ENCODE results near the gene MAP2K2.

The MAP2K2 gene

GRCh38 chr19:4096049-4096892, 27.7 kb downstream of the MAP2K2 start:
- Histone ChIP-seq H3K4me1 (ENCODE audit: control insufficient read depth, insufficient read depth, low read length) (peaks cover 22% of the 10 kb centered on the region), H3K4me2 (ENCODE audit: low read length) (no peak overlapping the region), H3K27me3 (ENCODE audit: control insufficient read depth, insufficient read depth, low read length) (no peaks in the 10 kb centered on the region), H3K36me3 (ENCODE audit: insufficient read depth, low read length) (peaks cover 50% of the 10 kb centered on the region), H3K9ac (ENCODE audit: low read depth, low read length) (no peak overlapping the region), H3K9me3 (replicated peaks; ENCODE audit: low read length) (no peaks in the 10 kb centered on the region), H3K4me3 (ENCODE audit: low read length) (no peak overlapping the region)

GRCh38 chr19:4095488-4095844, 28.5 kb downstream of the MAP2K2 start:
- H3K4me2 ChIP-seq (ENCODE audit: low read length), result no peak overlapping the region
- H3K9me3 ChIP-seq (replicated peaks; ENCODE audit: low read length), result no peaks in the 10 kb centered on the region
- H3K4me3 ChIP-seq (ENCODE audit: low read length), result no peak overlapping the region
- H3K9ac ChIP-seq (ENCODE audit: low read depth, low read length), result no peak overlapping the region
- H3K36me3 ChIP-seq (ENCODE audit: insufficient read depth, low read length), result peaks cover 49% of the 10 kb centered on the region
- no peaks in the 10 kb centered on the region for H3K27me3 ChIP-seq (ENCODE audit: control insufficient read depth, insufficient read depth, low read length)
- H3K4me1 ChIP-seq (ENCODE audit: control insufficient read depth, insufficient read depth, low read length), result peaks cover 22% of the 10 kb centered on the region

- no peaks in the 10 kb centered on the region for H3K9me3 ChIP-seq (replicated peaks; ENCODE audit: low read length)
- peaks cover 48% of the 10 kb centered on the region for H3K36me3 ChIP-seq (ENCODE audit: insufficient read depth, low read length)
- no peak overlapping the region for H3K4me3 ChIP-seq (ENCODE audit: low read length)
- no peak overlapping the region for H3K4me2 ChIP-seq (ENCODE audit: low read length)
- peaks cover 22% of the 10 kb centered on the region for H3K4me1 ChIP-seq (ENCODE audit: control insufficient read depth, insufficient read depth, low read length)
- no peaks in the 10 kb centered on the region for H3K27me3 ChIP-seq (ENCODE audit: control insufficient read depth, insufficient read depth, low read length)
- no peak overlapping the region for H3K9ac ChIP-seq (ENCODE audit: low read depth, low read length)
Observed at GRCh38 chr19:4094761-4095487, 29.0 kb downstream of the MAP2K2 start.

- H3K4me2 ChIP-seq (ENCODE audit: low read length), result no peak overlapping the region
- H3K36me3 ChIP-seq (ENCODE audit: insufficient read depth, low read length), result peaks cover 50% of the 10 kb centered on the region
- H3K4me3 ChIP-seq (ENCODE audit: low read length), result no peak overlapping the region
- no peaks in the 10 kb centered on the region for H3K9me3 ChIP-seq (replicated peaks; ENCODE audit: low read length)
- H3K4me1 ChIP-seq (ENCODE audit: control insufficient read depth, insufficient read depth, low read length), result peaks cover 19% of the 10 kb centered on the region
- no peak overlapping the region for H3K9ac ChIP-seq (ENCODE audit: low read depth, low read length)
- H3K27me3 ChIP-seq (ENCODE audit: control insufficient read depth, insufficient read depth, low read length), result no peaks in the 10 kb centered on the region
Observed at GRCh38 chr19:4094291-4094690, 29.6 kb downstream of the MAP2K2 start.

- no peak overlapping the region for H3K4me3 ChIP-seq (ENCODE audit: low read length)
- no peaks in the 10 kb centered on the region for H3K27me3 ChIP-seq (ENCODE audit: control insufficient read depth, insufficient read depth, low read length)
- H3K9ac ChIP-seq (ENCODE audit: low read depth, low read length), result no peak overlapping the region
- no peak overlapping the region for H3K4me2 ChIP-seq (ENCODE audit: low read length)
- H3K9me3 ChIP-seq (replicated peaks; ENCODE audit: low read length), result no peaks in the 10 kb centered on the region
- H3K4me1 ChIP-seq (ENCODE audit: control insufficient read depth, insufficient read depth, low read length), result peaks cover 13% of the 10 kb centered on the region
- peaks cover 49% of the 10 kb centered on the region for H3K36me3 ChIP-seq (ENCODE audit: insufficient read depth, low read length)
Observed at GRCh38 chr19:4093643-4094175, 30.2 kb downstream of the MAP2K2 start.

GRCh38 chr19:4090356-4091220, 33.3 kb downstream of the MAP2K2 start:
- Histone ChIP-seq H3K9ac (ENCODE audit: low read depth, low read length) (no peak overlapping the region), H3K9me3 (replicated peaks; ENCODE audit: low read length) (no peaks in the 10 kb centered on the region), H3K4me2 (ENCODE audit: low read length) (no peak overlapping the region), H3K4me1 (ENCODE audit: control insufficient read depth, insufficient read depth, low read length) (no peaks in the 10 kb centered on the region), H3K27me3 (ENCODE audit: control insufficient read depth, insufficient read depth, low read length) (no peaks in the 10 kb centered on the region), H3K4me3 (ENCODE audit: low read length) (no peak overlapping the region), H3K36me3 (ENCODE audit: insufficient read depth, low read length) (peaks cover 37% of the 10 kb centered on the region)

- no peak overlapping the region for H3K4me3 ChIP-seq (ENCODE audit: low read length)
- no peaks in the 10 kb centered on the region for H3K9me3 ChIP-seq (replicated peaks; ENCODE audit: low read length)
- no peaks in the 10 kb centered on the region for H3K27me3 ChIP-seq (ENCODE audit: control insufficient read depth, insufficient read depth, low read length)
- peaks cover 33% of the 10 kb centered on the region for H3K36me3 ChIP-seq (ENCODE audit: insufficient read depth, low read length)
- H3K9ac ChIP-seq (ENCODE audit: low read depth, low read length), result no peak overlapping the region
- H3K4me2 ChIP-seq (ENCODE audit: low read length), result no peak overlapping the region
- no peaks in the 10 kb centered on the region for H3K4me1 ChIP-seq (ENCODE audit: control insufficient read depth, insufficient read depth, low read length)
Observed at GRCh38 chr19:4089946-4090345, 34.0 kb downstream of the MAP2K2 start.

- Histone ChIP-seq H3K9me3 (replicated peaks; ENCODE audit: low read length) (no peaks in the 10 kb centered on the region), H3K4me3 (ENCODE audit: low read length) (no peak overlapping the region), H3K27me3 (ENCODE audit: control insufficient read depth, insufficient read depth, low read length) (no peaks in the 10 kb centered on the region), H3K4me2 (ENCODE audit: low read length) (no peak overlapping the region), H3K36me3 (ENCODE audit: insufficient read depth, low read length) (peaks cover 33% of the 10 kb centered on the region), H3K9ac (ENCODE audit: low read depth, low read length) (no peak overlapping the region), H3K4me1 (ENCODE audit: control insufficient read depth, insufficient read depth, low read length) (no peaks in the 10 kb centered on the region)
Observed at GRCh38 chr19:4089400-4089908, 34.5 kb downstream of the MAP2K2 start.

GRCh38 chr19:4088975-4089374, 34.9 kb downstream of the MAP2K2 start:
- no peak overlapping the region for H3K4me2 ChIP-seq (ENCODE audit: low read length)
- no peak overlapping the region for H3K4me3 ChIP-seq (ENCODE audit: low read length)
- peaks cover 33% of the 10 kb centered on the region for H3K36me3 ChIP-seq (ENCODE audit: insufficient read depth, low read length)
- H3K4me1 ChIP-seq (ENCODE audit: control insufficient read depth, insufficient read depth, low read length), result no peaks in the 10 kb centered on the region
- H3K9ac ChIP-seq (ENCODE audit: low read depth, low read length), result no peak overlapping the region
- H3K9me3 ChIP-seq (replicated peaks; ENCODE audit: low read length), result no peaks in the 10 kb centered on the region
- H3K27me3 ChIP-seq (ENCODE audit: control insufficient read depth, insufficient read depth, low read length), result no peaks in the 10 kb centered on the region

- Histone ChIP-seq H3K9ac (ENCODE audit: low read depth, low read length) (no peak overlapping the region), H3K4me3 (ENCODE audit: low read length) (no peak overlapping the region), H3K36me3 (ENCODE audit: insufficient read depth, low read length) (peaks cover 27% of the 10 kb centered on the region), H3K4me2 (ENCODE audit: low read length) (no peak overlapping the region), H3K27me3 (ENCODE audit: control insufficient read depth, insufficient read depth, low read length) (no peaks in the 10 kb centered on the region), H3K9me3 (replicated peaks; ENCODE audit: low read length) (no peaks in the 10 kb centered on the region), H3K4me1 (ENCODE audit: control insufficient read depth, insufficient read depth, low read length) (no peaks in the 10 kb centered on the region)
Observed at GRCh38 chr19:4087787-4088679, 35.9 kb downstream of the MAP2K2 start.
